SK-N-SH (cell line): ENCODE data around the gene CD72. TPM values are rescaled to one million over a fixed set of nuclear protein-coding genes. Genes with fewer than 3 reads are reported as not detected.

Experiments used
- CTCF ChIA-PET: fragments of 300-600, 350-600 bp; formaldehyde crosslinking; extraction: SDS; loops from one replicate; lab custom pipeline; 2021; lab: Yijun Ruan, JAX
- POLR2A ChIA-PET: fragments of 350-600 bp; sonication (Branson Sonifier 250); formaldehyde crosslinking; extraction: SDS; loops from one replicate; lab custom pipeline; 2020; ENCODE audit warnings: antibody characterized with exemption, inconsistent platforms; lab: Yijun Ruan, JAX
- DNase-seq: peaks from one replicate; pipeline ENCODE4 v3.0.0; 2012
- H2AFZ ChIP-seq: fragments of 200-600 bp; sonication (generic); 2 replicates; pipeline ENCODE4 v1.8.1; 2016; ENCODE audit warnings: antibody characterized with exemption, mild to moderate bottlenecking, low read depth
- H3F3A ChIP-seq: fragments of 200-600 bp; sonication (generic); replicated peaks from 2 replicates; pipeline ENCODE3; 2016; ENCODE audit warnings: antibody characterized with exemption, mild to moderate bottlenecking; ENCODE audit not compliant: insufficient read depth
- H3K27ac ChIP-seq, 2 experiments: fragments of 200-500 bp in 1 of 2; fragments of 200-600 bp in 1 of 2; sonication (Bioruptor generic) in 1 of 2; sonication (generic), shearing (Covaris generic) in 1 of 2; 2 replicates each; pipeline versions ENCODE4 v1.5.1 to v1.6.1; 2014 to 2016; ENCODE audit warnings: low read depth in 2 of 2, inconsistent platforms in 1 of 2, low read length in 1 of 2, mild to moderate bottlenecking in 1 of 2, mixed read lengths in 1 of 2
- H3K27me3 ChIP-seq: fragments of 200-600 bp; sonication (generic), shearing (Covaris generic); 2 replicates; pipeline ENCODE4 v1.6.1; 2016; ENCODE audit warnings: mixed run types; ENCODE audit not compliant: insufficient read depth
- H3K36me3 ChIP-seq, 2 experiments: fragments of 200-500 bp in 1 of 2; fragments of 200-600 bp in 1 of 2; sonication (Bioruptor generic) in 1 of 2; sonication (generic) in 1 of 2; replicated peaks in 1 of 2; 2 replicates each; pipeline versions ENCODE3 to v1.5.1; 2014 to 2016; ENCODE audit warnings: low read length in 1 of 2, mild to moderate bottlenecking in 1 of 2; ENCODE audit not compliant: insufficient read depth in 2 of 2, control insufficient read depth in 1 of 2
- H3K4me1 ChIP-seq, 2 experiments: fragments of 200-500 bp in 1 of 2; fragments of 200-600 bp in 1 of 2; sonication (Bioruptor generic) in 1 of 2; sonication (generic), shearing (Covaris generic) in 1 of 2; 2 replicates each; pipeline versions ENCODE4 v1.5.1 to v1.6.1; 2014 to 2016; ENCODE audit warnings: low read depth in 1 of 2, low read length in 1 of 2, mixed run types in 1 of 2; ENCODE audit not compliant: insufficient read depth in 2 of 2, control insufficient read depth in 1 of 2
- H3K4me2 ChIP-seq: fragments of 200-600 bp; sonication (generic), shearing (Covaris generic); 2 replicates; pipeline ENCODE4 v1.6.1; 2017; ENCODE audit warnings: mixed run types
- H3K4me3 ChIP-seq, 2 experiments: fragments of 200-500 bp in 1 of 2; fragments of 200-600 bp in 1 of 2; sonication (Bioruptor generic) in 1 of 2; sonication (generic), shearing (Covaris generic) in 1 of 2; 2 replicates each; pipeline versions ENCODE4 v1.5.1 to v1.8.1; 2014 to 2016; ENCODE audit warnings: low read depth in 2 of 2, inconsistent platforms in 1 of 2, low read length in 1 of 2, mild to moderate bottlenecking in 1 of 2, mixed read lengths in 1 of 2, moderate library complexity in 1 of 2
- H3K79me2 ChIP-seq: fragments of 200-600 bp; sonication (generic); 2 replicates; pipeline ENCODE4 v1.8.1; 2017; ENCODE audit warnings: mild to moderate bottlenecking; ENCODE audit not compliant: insufficient read depth
- H3K9ac ChIP-seq: fragments of 200-600 bp; sonication (generic); 2 replicates; pipeline ENCODE4 v1.6.1; 2017; ENCODE audit warnings: mixed run types
- H3K9me2 ChIP-seq: fragments of 200-600 bp; sonication (generic); 2 replicates; pipeline ENCODE4 v1.6.1; 2017; ENCODE audit warnings: mixed run types
- H3K9me3 ChIP-seq: fragments of 200-600 bp; sonication (generic); 2 replicates; pipeline ENCODE4 v1.6.1; 2017; ENCODE audit warnings: mixed run types, mild to moderate bottlenecking, moderate library complexity
- H4K20me1 ChIP-seq: fragments of 200-600 bp; sonication (generic); 2 replicates; pipeline ENCODE4 v1.6.1; 2017; ENCODE audit warnings: mild to moderate bottlenecking, mixed run types; ENCODE audit not compliant: insufficient read depth
- ELF1 ChIP-seq: IDR thresholded peaks from 2 replicates; pipeline ENCODE4 v1.4.0; 2012
- EP300 ChIP-seq, 2 experiments: IDR thresholded peaks; 2 replicates each; pipeline versions ENCODE4 v1.4.0 to v1.6.1; 2012; ENCODE audit warnings: borderline replicate concordance in 1 of 2, low read depth in 1 of 2, low read length in 1 of 2
- IRF3 ChIP-seq: fragments of 150-350 bp; IDR thresholded peaks from 2 replicates; pipeline ENCODE4 v1.6.1; 2016; ENCODE audit warnings: mild to moderate bottlenecking, low read depth, low read length
- MAX ChIP-seq: IDR thresholded peaks from 2 replicates; pipeline ENCODE4 v1.4.0; 2012; ENCODE audit warnings: low read depth
- NRF1 ChIP-seq: IDR thresholded peaks from 2 replicates; pipeline ENCODE4 v1.6.1; 2012; ENCODE audit warnings: low read depth, mild to moderate bottlenecking, low read length
- USF1 ChIP-seq: IDR thresholded peaks from 2 replicates; pipeline ENCODE4 v1.4.0; 2012; ENCODE audit warnings: low read depth, borderline replicate concordance
- USF2 ChIP-seq: fragments of 150-350 bp; IDR thresholded peaks from 2 replicates; pipeline ENCODE4 v1.6.1; 2017; ENCODE audit warnings: antibody characterized with exemption, low read length, low read depth, borderline replicate concordance
- WGBS: methylation state at CpG from one replicate; pipeline ENCODE4 v1.1.6; 2017; ENCODE audit warnings: low lambda C conversion rate; 5-methylcytosine and 5-hydroxymethylcytosine counted together
- polyA plus RNA-seq, 3 experiments: library from polyadenylated mRNA; depleted of rRNA; stranded (reverse); fragments of >200 nt; gene quantifications; 2 replicates each; pipeline ENCODE4 v1.2.3, GENCODE V29; 2012

The CD72 gene
- polyA plus RNA-seq, 1 of the 3 experiments (the other 2 are of a cell fraction), result 2.7 TPM

GRCh38 chr9:35619800-35620158 lies 1.6 kb upstream of the CD72 start:
- CTCF ChIA-PET, result interaction anchor here (1.1 to 5.3 kb wide), 5 partner anchors 9 to 79 kb away, joined by 3 to 20 read pairs (median 11); partner anchors contain the start of genes CCDC107 and RMRP
- no peaks in the 10 kb centered on the region for H3K9me3 ChIP-seq

GRCh38 chr9:35618854-35619799 lies 914 bp upstream of the CD72 start:
- WGBS, result 87% methylated on average over 17 of the region's 17 CpGs
- 0 out of 2 replicates have a peak, but pooled peaks cover 4% of the 10 kb centered on the region for H3K27me3 ChIP-seq
- CTCF ChIA-PET, result interaction anchor here (0.6 to 5.3 kb wide), 6 partner anchors 8 to 109 kb away, joined by 3 to 20 read pairs (median 8); partner anchors contain the start of genes CCDC107 and RMRP

More at GRCh38 chr9:35619800-35620158, 1.6 kb upstream of the CD72 start:
- Histone ChIP-seq H3K36me3 (no peaks in the 10 kb centered on the region), H3K4me1 (peaks cover 0 to 12% of the 10 kb centered on the region in 2 experiments; a peak in 1 of 4 replicates), H2AFZ (no peak overlapping the region), H3K9ac (no peak overlapping the region), H3K9me2 (no peaks in the 10 kb centered on the region), H3K4me2 (no peak overlapping the region), H3F3A (no peaks in the 10 kb centered on the region), H4K20me1 (no peaks in the 10 kb centered on the region)
- DNase-seq, result no peak
- POLR2A ChIA-PET, result interaction anchor here (0.6 to 0.8 kb wide), 2 partner anchors 9 to 43 kb away, joined by 3 to 5 read pairs; no protein-coding TSS in a partner anchor
- no peak for TF ChIP-seq ELF1
- TF ChIP-seq USF2, result no peak
- TF ChIP-seq MAX, result no peak
- no peak for TF ChIP-seq NRF1
- TF ChIP-seq, all 33 proteins: peak for 0
- 77% methylated on average over 2 of the region's 2 CpGs for WGBS
- Histone ChIP-seq H3K27me3 (0 out of 2 replicates have a peak, but pooled peaks cover 4% of the 10 kb centered on the region), H3K27ac (no peak overlapping the region), H3K4me3 (no peak overlapping the region), H3K79me2 (no peaks in the 10 kb centered on the region)

More at GRCh38 chr9:35618854-35619799, 914 bp upstream of the CD72 start:
- Histone ChIP-seq H3K9me2 (no peaks in the 10 kb centered on the region), H3K36me3 (no peaks in the 10 kb centered on the region), H3K9me3 (no peaks in the 10 kb centered on the region), H2AFZ (no peak overlapping the region), H3K4me1 (peaks cover 0 to 12% of the 10 kb centered on the region in 2 experiments; a peak in 1 of 4 replicates), H3K9ac (no peak overlapping the region), H3K4me2 (no peak overlapping the region), H3K27ac (no peak overlapping the region), H3K4me3 (no peak overlapping the region), H3F3A (no peaks in the 10 kb centered on the region), H4K20me1 (no peaks in the 10 kb centered on the region), H3K79me2 (no peaks in the 10 kb centered on the region)
- TF ChIP-seq EP300 (IDR thresholded peaks at IDR 0.05; ENCODE audit: borderline replicate concordance in 1 of 2, low read depth in 1 of 2, low read length in 1 of 2), result no peak
- TF ChIP-seq USF1, result no peak
- no peak for TF ChIP-seq MAX
- no peak for TF ChIP-seq IRF3
- DNase-seq, result no peak
- POLR2A ChIA-PET, result no interaction called here
